ENCODE data around the gene UGT1A3. TPM values are rescaled to one million over a fixed set of nuclear protein-coding genes. Genes with fewer than 3 reads are reported as not detected.
"Not testable (repeated sequence)": the region's sequence is repeated elsewhere in the genome, so short reads cannot be mapped to it uniquely, and the experiment has no call there.

Gene UGT1A3
- total RNA-seq, 2 donors from 2014 or later, result not detected

GRCh38 chr2:233718552-233718951 is 10.3 kb upstream of the UGT1A3 start, which contains the start of gene UGT1A4:
UGT1A4 (plus strand) TSS chr2:233718736; CDS start chr2:233718821, 85 bp downstream.
- Histone ChIP-seq H3K4me1 (no peaks in the 10 kb centered on the region), H3K27me3 (no peaks in the 10 kb centered on the region), H3K36me3 (no peaks in the 10 kb centered on the region), H3K9me3 (no peaks in the 10 kb centered on the region), H3K4me3 (no peak within 1 kb of the TSS), H3K27ac (no peak within 1 kb of the TSS)
- TF ChIP-seq, protein P1, sequence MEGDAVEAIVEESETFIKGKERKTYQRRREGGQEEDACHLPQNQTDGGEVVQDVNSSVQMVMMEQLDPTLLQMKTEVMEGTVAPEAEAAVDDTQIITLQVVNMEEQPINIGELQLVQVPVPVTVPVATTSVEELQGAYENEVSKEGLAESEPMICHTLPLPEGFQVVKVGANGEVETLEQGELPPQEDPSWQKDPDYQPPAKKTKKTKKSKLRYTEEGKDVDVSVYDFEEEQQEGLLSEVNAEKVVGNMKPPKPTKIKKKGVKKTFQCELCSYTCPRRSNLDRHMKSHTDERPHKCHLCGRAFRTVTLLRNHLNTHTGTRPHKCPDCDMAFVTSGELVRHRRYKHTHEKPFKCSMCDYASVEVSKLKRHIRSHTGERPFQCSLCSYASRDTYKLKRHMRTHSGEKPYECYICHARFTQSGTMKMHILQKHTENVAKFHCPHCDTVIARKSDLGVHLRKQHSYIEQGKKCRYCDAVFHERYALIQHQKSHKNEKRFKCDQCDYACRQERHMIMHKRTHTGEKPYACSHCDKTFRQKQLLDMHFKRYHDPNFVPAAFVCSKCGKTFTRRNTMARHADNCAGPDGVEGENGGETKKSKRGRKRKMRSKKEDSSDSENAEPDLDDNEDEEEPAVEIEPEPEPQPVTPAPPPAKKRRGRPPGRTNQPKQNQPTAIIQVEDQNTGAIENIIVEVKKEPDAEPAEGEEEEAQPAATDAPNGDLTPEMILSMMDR (IDR thresholded peaks at IDR 0.05), result no peak
- no peak for DNase-seq (ENCODE audit: low spot score)

DNA sequence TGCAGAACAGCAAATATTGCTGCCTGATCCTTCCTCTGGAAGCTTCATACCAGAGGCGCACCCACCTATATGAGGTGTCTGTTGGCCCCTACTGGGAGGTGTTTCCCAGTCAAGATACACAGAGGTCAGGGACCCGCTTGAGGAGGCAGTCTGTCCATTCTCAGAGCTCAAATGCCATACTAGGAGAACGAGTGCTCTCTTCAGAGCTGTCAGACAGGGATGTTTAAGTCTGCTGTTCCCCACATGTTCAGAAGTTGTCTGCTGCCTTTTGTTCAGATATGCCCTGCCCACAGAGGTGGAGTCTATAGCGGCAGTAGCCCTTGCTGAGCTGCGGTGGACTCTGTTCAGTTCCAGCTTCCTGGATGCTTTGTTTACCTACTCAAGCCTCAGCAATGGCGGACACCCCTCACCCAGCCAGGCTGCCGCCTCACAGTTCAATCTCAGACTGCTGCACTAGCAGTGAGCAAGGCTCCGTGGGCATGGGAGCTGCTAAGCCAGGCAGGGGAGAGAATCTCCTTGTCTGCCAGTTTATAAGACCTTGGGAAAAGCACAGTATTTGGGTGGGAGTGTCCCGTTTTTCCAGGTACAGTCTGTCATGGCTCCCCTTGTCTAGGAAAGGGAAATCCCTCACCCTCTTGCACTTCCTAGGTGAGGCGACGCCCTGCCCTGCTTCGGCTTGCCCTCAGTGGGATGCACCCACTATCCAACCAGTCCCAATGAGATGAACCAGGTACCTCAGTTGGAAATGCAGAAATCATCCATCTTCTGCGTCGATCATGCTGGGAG is 8.2 kb downstream of the UGT1A3 start:
- H3K27me3 ChIP-seq; H3K36me3 ChIP-seq; H3K27ac ChIP-seq; H3K4me3 ChIP-seq; H3K4me1 ChIP-seq; DNase-seq (ENCODE audit: low spot score); H3K9me3 ChIP-seq: not testable (repeated sequence)

- Histone ChIP-seq H3K4me3 (no peak overlapping the region), H3K27ac (no peak overlapping the region), H3K27me3 (no peaks in the 10 kb centered on the region), H3K4me1 (no peaks in the 10 kb centered on the region), H3K9me3 (no peaks in the 10 kb centered on the region), H3K36me3 (no peaks in the 10 kb centered on the region)
- TF ChIP-seq, protein P1 (IDR thresholded peaks at IDR 0.05), result no peak
- no peak for DNase-seq (ENCODE audit: low spot score)
Observed at GRCh38 chr2:233740870-233741269, 12.0 kb downstream of the UGT1A3 start.

GRCh38 chr2:233743464-233744259 is 14.8 kb downstream of the UGT1A3 start:
- DNase-seq (ENCODE audit: low spot score), result no peak
- H3K27ac ChIP-seq, result no peak overlapping the region
- no peak overlapping the region for H3K4me3 ChIP-seq
- H3K36me3 ChIP-seq, result no peaks in the 10 kb centered on the region
- TF ChIP-seq, protein P1 (IDR thresholded peaks at IDR 0.05), result no peak
- H3K4me1 ChIP-seq, result no peaks in the 10 kb centered on the region
- H3K9me3 ChIP-seq, result no peaks in the 10 kb centered on the region
- no peaks in the 10 kb centered on the region for H3K27me3 ChIP-seq

GRCh38 chr2:233745073-233745755 is 16.4 kb downstream of the UGT1A3 start:
- TF ChIP-seq, protein P1 (IDR thresholded peaks at IDR 0.05), result no peak
- Histone ChIP-seq H3K9me3 (no peaks in the 10 kb centered on the region), H3K4me1 (no peaks in the 10 kb centered on the region), H3K27me3 (no peaks in the 10 kb centered on the region), H3K36me3 (no peaks in the 10 kb centered on the region), H3K4me3 (no peak overlapping the region), H3K27ac (no peak overlapping the region)
- no peak for DNase-seq (ENCODE audit: low spot score)

DNA sequence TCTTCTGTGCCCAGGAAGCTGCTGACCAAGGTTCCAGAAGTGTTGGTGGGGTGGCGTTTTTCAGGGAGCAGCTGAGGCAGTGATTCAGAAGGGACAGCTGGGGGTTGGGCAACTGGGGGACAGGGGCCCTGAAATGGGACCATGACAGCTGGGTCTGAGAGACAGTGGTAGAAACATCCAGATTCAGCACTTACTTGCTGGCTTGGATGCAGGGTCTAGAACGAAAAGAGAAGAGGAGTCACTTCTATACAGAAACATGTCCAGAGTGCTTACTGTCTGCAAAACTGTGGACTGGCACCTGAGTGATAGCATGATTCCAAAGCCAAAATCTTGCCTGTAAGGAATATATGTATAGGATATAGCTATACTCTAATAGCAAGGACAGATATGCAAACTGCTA is 17.0 kb downstream of the UGT1A3 start:
- not testable (repeated sequence) for H3K4me3 ChIP-seq; H3K27me3 ChIP-seq; H3K36me3 ChIP-seq; H3K27ac ChIP-seq; H3K4me1 ChIP-seq; DNase-seq (ENCODE audit: low spot score); H3K9me3 ChIP-seq

Measured in right atrium auricular region (tissue), 2 donors.